Activated naive CD8-positive, alpha-beta T cell (primary cell): ENCODE data around the gene MESD.

Experiments
- H3K27ac Mint-ChIP-seq: one replicate; pipeline ENCODE4 v1.8.0; 2021; ENCODE audit warnings: mixed read lengths
- H3K27me3 Mint-ChIP-seq: one replicate; pipeline ENCODE4 v1.8.0; 2021; ENCODE audit warnings: mixed read lengths
- H3K36me3 Mint-ChIP-seq: one replicate; pipeline ENCODE4 v1.8.0; 2021; ENCODE audit warnings: mixed read lengths
- H3K4me1 Mint-ChIP-seq: one replicate; pipeline ENCODE4 v1.8.0; 2021; ENCODE audit warnings: low read depth, mixed read lengths
- H3K4me3 Mint-ChIP-seq: one replicate; pipeline ENCODE4 v1.8.0; 2021; ENCODE audit warnings: mild to moderate bottlenecking, mixed read lengths
- H3K9me3 Mint-ChIP-seq: one replicate; pipeline ENCODE4 v1.8.0; 2021; ENCODE audit warnings: low read depth, mixed read lengths

Gene MESD

GRCh38 chr15:80989518-80990478, at the start of gene MESD:
TSS of gene MESD (minus strand) at chr15:80989819. CDS start at chr15:80989791, 28 bp downstream.
- H3K9me3 Mint-ChIP-seq = no peaks in the 10 kb centered on the region
- H3K36me3 Mint-ChIP-seq = peaks cover 4% of the 10 kb centered on the region
- H3K4me3 Mint-ChIP-seq = peak within 1 kb of the TSS; percentile 95
- H3K27ac Mint-ChIP-seq = peak within 1 kb of the TSS; percentile 98
- peaks cover 53% of the 10 kb centered on the region for H3K4me1 Mint-ChIP-seq
- H3K27me3 Mint-ChIP-seq = no peaks in the 10 kb centered on the region

DNA sequence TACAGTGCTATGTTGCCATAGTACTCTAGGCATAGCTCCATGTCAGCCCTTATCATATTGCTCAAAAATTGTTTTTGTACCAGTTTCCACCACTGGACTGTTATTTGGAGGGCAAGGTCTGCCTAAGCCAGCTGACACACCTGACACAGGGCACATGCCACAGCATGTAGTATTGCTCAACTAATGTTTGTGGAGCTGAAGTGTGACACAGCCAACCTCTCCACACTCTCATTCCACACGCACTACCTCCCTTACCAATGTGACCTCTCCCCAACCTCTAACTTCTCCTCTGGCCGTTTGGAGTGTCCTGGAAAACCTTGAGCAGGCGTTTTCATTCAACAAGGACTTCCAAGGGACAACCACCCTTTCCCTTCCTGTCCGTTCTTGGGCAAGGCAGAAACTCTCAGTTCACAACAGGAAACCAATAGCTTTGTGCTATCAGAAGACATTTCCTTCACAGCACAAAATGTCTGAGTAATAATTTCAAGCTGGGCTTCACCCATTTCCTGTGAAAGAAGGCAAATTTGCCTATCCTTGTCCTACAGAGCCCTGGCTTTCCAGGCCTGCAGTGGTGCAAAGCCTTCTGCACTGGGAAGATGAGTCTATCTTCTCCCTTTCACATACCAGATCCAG, 49.5 kb upstream of the MESD start:
- Mint-ChIP-seq H3K9me3 (no peaks in the 10 kb centered on the region), H3K4me3 (no peak overlapping the region), H3K4me1 (peaks cover 8% of the 10 kb centered on the region), H3K27me3 (no peaks in the 10 kb centered on the region), H3K27ac (no peak overlapping the region), H3K36me3 (no peaks in the 10 kb centered on the region)

- Mint-ChIP-seq H3K9me3 (no peaks in the 10 kb centered on the region), H3K4me1 (peaks cover 8% of the 10 kb centered on the region), H3K4me3 (no peak overlapping the region), H3K36me3 (no peaks in the 10 kb centered on the region), H3K27ac (no peak overlapping the region), H3K27me3 (no peaks in the 10 kb centered on the region)
These were observed 48.5 kb upstream of the MESD start for GRCh38 chr15:81037952-81038743.

- Mint-ChIP-seq H3K9me3 (no peaks in the 10 kb centered on the region), H3K4me3 (no peak overlapping the region), H3K27me3 (no peaks in the 10 kb centered on the region), H3K27ac (no peak overlapping the region), H3K36me3 (peaks cover 3% of the 10 kb centered on the region), H3K4me1 (peaks cover 6% of the 10 kb centered on the region)
These were observed 43.9 kb upstream of the MESD start for GRCh38 chr15:81033508-81033907.

- Mint-ChIP-seq H3K27me3 (no peaks in the 10 kb centered on the region), H3K9me3 (no peaks in the 10 kb centered on the region), H3K4me3 (no peak overlapping the region), H3K36me3 (peaks cover 4% of the 10 kb centered on the region), H3K4me1 (peaks cover 6% of the 10 kb centered on the region), H3K27ac (no peak overlapping the region)
These were observed 43.2 kb upstream of the MESD start for GRCh38 chr15:81032818-81033217.

DNA sequence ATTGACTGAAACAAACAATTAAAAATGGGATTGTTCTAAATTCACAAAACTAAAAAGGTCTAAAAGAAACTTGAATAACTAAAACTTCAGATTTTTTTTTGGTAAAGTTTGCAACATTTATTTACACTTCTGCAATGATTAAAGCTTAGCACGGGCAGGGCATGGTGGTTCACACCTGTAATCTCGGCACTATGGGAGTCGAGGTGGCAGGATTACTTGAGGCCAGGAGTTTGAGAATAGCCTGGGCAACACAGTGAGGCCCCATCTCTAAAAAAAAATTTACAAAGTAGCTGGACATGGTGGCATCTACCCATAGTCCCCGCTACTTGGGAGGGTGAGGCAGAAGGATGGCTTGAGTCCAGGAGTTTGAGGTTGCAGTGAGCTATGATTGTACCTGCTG, 42.7 kb upstream of the MESD start:
- H3K27ac Mint-ChIP-seq = no peak overlapping the region
- no peaks in the 10 kb centered on the region for H3K9me3 Mint-ChIP-seq
- peaks cover 5% of the 10 kb centered on the region for H3K36me3 Mint-ChIP-seq
- no peak overlapping the region for H3K4me3 Mint-ChIP-seq
- peaks cover 6% of the 10 kb centered on the region for H3K4me1 Mint-ChIP-seq
- H3K27me3 Mint-ChIP-seq = no peaks in the 10 kb centered on the region

- peaks cover 6% of the 10 kb centered on the region for H3K4me1 Mint-ChIP-seq
- H3K27me3 Mint-ChIP-seq = no peaks in the 10 kb centered on the region
- no peaks in the 10 kb centered on the region for H3K9me3 Mint-ChIP-seq
- H3K27ac Mint-ChIP-seq = no peak overlapping the region
- peaks cover 5% of the 10 kb centered on the region for H3K36me3 Mint-ChIP-seq
- H3K4me3 Mint-ChIP-seq = no peak overlapping the region
These were observed 41.6 kb upstream of the MESD start for GRCh38 chr15:81031203-81031602.

DNA sequence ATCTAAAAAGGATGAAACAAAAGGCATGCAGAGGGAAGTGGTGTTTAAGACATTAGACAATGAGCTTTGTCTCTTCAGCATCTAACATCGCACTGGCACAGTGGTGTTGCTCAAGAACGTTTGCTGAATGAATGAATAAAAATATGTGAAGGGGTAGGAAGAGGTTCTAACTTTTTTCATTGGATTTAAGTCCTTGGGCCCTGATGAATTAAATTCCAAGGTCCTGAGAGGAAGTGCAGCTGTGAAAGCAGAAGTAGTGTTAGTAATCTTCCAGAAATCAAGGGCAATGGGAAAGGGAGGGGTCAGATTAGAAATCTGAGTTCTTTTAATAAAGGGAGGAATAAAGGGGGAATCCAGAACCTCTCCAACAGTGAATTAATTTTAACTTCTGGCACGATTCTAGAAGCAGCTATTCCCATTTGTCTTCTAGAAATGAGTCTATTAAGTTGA, 40.7 kb upstream of the MESD start:
- Mint-ChIP-seq H3K4me1 (peaks cover 7% of the 10 kb centered on the region), H3K9me3 (no peaks in the 10 kb centered on the region), H3K27ac (no peak overlapping the region), H3K27me3 (no peaks in the 10 kb centered on the region), H3K36me3 (peaks cover 5% of the 10 kb centered on the region), H3K4me3 (no peak overlapping the region)

DNA sequence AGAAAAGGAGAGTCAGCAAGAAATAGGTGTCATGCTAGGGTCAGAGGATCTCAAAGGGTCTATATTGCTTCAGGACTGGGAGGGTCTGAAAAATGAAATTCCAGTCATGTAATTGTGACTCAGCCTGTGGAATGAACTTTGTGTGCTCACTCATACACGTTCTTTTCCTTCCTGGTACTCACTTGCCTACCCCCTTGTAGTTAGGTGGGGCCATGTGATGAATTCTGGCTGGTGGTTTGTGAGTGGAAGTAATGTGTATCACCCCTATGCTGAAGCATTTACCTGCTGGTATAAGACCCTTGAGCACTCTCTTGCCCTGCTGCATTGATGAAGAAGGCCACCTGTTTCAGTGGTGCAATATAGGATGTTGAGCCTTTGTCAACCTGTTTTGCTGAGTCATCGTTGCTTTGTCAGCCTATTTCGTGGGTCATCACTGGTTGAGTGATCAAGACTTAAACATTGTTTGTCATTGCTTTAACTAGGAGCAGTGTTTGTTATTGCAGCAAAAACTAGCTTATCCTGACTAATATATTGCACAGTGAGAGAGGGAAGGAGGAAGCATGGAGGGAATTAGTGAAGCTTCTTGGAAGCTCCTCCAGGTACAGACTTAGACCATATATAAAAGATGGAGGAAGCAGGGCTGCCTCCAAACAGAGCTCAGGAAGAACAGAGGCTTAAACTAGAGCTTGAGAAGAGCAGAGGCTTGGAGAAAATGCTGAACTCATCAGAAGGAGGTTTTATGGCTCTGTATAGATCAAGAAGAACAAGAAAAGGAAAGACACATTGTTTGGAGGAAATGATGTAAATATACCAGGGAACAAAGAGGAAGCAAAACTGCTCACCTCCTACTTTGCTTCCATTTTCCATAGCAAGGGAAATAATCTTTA, 40.0 kb upstream of the MESD start:
- Mint-ChIP-seq H3K9me3 (no peaks in the 10 kb centered on the region), H3K4me3 (no peak overlapping the region), H3K27ac (no peak overlapping the region), H3K36me3 (peaks cover 5% of the 10 kb centered on the region), H3K27me3 (no peaks in the 10 kb centered on the region), H3K4me1 (peaks cover 10% of the 10 kb centered on the region)

DNA sequence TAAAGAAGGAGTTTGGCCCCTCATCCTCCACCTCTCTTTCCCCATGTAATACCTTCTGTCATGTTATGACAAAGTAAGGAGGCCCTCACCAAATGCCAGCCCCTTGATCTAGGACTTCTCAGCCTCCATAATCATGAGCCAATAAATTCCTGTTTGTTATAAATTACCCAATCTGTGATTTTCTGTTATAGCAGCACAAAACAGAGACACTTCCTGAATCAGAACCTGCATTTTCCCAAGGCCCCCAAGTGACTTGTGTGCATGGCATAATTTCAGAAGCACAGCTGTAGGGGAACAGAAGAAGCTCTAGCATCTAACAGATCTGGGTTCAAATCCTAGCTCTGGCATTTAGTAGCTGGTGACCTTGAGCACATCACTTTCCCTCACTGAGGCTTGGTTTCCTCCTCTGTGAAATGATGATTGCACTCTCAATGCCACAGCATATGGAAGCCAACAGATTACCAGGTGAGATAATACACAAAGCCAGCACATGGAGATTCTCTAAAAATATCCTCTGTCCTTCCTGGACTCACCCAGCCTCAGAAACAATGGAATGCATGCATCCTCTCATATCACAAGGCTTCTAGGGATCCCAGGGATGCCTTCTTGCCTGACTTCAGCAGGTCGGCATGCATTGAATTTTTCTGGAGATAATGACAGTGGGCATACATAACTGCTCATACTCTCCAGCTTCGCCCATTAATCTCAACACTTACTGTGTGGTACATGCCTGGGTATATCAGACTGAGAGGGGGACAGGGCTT, 37.4 kb upstream of the MESD start:
- Mint-ChIP-seq H3K4me1 (peaks cover 18% of the 10 kb centered on the region), H3K36me3 (peaks cover 5% of the 10 kb centered on the region), H3K27me3 (no peaks in the 10 kb centered on the region), H3K9me3 (no peaks in the 10 kb centered on the region), H3K4me3 (no peak overlapping the region), H3K27ac (no peak overlapping the region)

DNA sequence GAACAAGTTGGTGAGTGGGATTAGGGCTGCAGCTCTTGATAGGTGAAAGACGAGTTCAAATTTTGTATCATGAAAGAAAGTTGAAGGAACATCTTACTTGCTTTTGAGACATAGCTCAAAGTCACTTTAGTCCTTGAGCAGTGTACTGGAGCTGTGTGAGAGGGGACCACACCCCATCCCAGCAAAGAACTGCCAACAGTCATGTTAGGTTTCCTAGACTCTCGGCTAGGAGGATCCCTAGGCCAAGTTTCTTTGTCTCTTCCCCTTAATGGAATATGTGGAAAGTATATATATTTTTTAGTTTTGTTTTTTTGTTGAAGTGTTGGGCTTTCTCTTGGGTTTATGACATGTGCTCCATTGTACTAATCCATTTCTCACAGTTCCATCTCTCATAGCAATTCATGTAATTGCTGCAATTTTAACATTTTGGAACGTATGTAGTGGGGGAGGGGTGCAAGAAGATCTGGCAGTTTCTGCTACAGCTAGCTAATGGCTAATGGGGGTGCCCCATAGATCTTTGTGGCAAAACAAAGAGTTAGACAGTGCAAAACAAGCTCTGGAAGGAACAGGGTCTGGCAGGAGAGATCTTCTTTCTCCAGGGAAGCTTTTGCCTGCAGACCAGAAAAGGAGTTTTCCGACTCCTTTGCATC, 36.2 kb upstream of the MESD start:
- Mint-ChIP-seq H3K4me3 (no peak overlapping the region), H3K4me1 (peaks cover 18% of the 10 kb centered on the region), H3K36me3 (peaks cover 2% of the 10 kb centered on the region), H3K27ac (no peak overlapping the region), H3K9me3 (no peaks in the 10 kb centered on the region), H3K27me3 (no peaks in the 10 kb centered on the region)

DNA sequence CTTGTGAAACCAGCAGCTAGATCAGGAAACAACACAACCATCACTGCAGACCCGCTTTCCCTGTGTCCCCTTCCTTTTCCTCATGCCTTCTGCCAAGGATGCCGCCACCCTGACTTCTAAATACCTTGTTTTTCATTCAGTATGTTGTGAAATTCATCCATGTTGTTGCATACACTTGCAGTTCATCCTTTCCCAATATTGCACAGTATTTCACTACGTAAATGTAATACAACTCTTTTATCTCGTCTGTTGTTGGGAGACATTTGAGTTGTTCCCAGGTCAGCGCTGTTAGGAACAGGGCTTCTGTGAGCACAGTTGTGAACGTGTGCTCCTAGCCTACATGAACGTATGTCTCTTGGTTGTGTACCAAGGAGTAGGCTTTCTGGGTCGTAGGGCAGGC, 35.3 kb upstream of the MESD start:
- Mint-ChIP-seq H3K27me3 (no peaks in the 10 kb centered on the region), H3K36me3 (peaks cover 4% of the 10 kb centered on the region), H3K4me3 (no peak overlapping the region), H3K9me3 (no peaks in the 10 kb centered on the region), H3K4me1 (peaks cover 18% of the 10 kb centered on the region), H3K27ac (no peak overlapping the region)

DNA sequence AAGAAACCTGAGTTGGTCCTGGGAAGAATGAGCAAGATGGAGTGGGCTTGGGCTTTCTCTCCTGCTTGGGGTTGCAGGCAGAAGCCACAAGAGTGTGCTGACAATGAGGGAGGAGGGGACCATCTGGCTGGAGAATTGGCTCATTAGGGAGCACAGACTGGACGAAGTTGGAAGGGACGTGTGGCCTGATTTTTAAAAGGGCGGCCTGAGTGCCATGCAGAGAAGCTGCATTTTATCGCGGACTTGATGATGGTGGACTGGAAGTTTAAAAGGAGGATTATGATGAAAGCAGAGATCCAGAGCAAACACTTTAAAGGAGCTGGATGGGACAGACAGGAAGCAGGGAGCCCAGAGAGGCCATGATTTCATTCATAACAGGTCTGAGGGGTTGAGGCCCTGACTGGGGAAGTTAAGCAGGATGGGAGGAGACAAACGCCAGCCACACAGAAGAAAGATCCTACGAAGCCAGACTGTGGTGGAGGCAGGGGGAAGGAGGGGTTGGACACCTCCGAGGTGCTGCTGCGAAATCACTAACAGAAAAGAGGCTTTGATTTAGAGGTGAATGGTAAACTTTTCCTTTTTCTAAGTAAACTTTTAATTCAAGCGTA, 34.8 kb upstream of the MESD start:
- H3K9me3 Mint-ChIP-seq = no peaks in the 10 kb centered on the region
- no peaks in the 10 kb centered on the region for H3K27me3 Mint-ChIP-seq
- peaks cover 4% of the 10 kb centered on the region for H3K36me3 Mint-ChIP-seq
- H3K4me3 Mint-ChIP-seq = peak overlapping the region; percentile 33
- peak overlapping the region; percentile 79 for H3K27ac Mint-ChIP-seq
- H3K4me1 Mint-ChIP-seq = peaks cover 18% of the 10 kb centered on the region
